GM12873 (cell line): Measurements from ENCODE around the gene RPS6KA5.

Experiments used
- CTCF ChIP-seq: IDR thresholded peaks from 2 replicates; pipeline ENCODE4 v1.5.1; 2012; ENCODE audit warnings: low read depth, mild to moderate bottlenecking, moderate library complexity, low read length, control low read depth; ENCODE audit not compliant: insufficient read depth; ENCODE audit errors: missing control alignments

The RPS6KA5 gene

DNA sequence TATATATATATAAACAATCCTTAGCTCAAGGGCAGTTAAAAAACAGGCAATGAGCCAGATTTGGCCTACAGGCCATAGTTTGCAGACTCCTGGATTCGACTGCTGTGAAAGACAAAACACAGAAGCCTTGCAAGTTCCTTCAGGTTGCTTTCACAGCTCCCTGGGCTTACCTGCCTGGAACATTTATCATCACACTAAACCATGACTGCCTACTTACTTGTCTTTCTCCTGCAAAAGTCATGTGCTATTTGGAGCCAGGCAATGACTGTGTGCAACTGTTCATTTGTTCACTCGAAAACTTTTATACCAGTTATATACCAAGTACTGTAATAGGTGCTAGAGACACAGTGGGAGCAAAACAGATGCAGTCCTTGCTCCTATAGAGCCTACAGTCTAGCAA, 2.2 kb upstream of the RPS6KA5 start:
- no peak for TF ChIP-seq CTCF

- no peak for TF ChIP-seq CTCF
Observed at GRCh38 chr14:91061056-91061887, 831 bp upstream of the RPS6KA5 start.

GRCh38 chr14:91059576-91060350, 678 bp downstream of the RPS6KA5 start:
- TF ChIP-seq CTCF: peak; percentile 29

DNA sequence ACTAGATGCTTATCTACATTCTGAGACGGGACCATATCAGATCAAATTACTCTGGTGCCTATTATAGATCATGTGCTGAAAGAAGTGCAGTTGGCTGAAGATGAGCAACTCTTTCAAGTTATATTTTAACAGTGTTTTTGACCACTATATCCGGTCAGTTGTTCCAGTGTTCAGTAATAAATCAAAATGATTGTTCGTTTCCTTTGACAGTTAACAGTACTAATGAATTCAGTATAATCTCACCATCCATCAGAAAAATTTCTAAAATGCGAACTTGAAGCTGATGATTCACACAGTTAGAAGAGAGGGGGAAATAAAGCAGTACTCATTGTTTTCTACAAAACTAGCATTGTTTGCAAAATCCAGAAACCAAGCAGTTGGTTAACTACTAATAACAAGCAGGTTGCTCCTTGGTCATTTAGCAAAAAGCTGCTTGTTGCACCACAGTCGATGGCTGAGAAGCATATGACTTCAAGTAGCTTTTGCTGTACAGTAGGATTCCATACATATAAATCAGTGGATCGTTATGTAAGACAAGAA, 2.3 kb downstream of the RPS6KA5 start:
- TF ChIP-seq CTCF: no peak

DNA sequence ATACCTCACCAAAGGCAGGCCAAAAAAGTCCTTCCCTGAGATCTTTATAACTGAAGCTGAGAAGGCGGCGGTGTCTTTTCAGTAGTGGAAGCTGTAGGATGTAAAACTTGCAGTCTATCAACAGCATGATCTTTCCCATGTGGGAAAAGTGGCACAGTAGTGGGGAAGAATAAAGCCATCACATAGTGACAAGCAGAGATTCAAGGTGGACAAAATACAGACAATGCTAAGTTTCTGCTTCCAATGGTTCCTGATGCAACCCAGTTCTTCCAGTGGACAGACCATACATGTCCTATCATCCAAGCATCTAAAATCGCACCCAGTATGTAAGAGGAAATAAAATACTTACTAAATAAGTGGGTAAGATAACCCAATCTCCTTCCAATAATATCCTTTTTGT, 4.1 kb downstream of the RPS6KA5 start:
- no peak for TF ChIP-seq CTCF

DNA sequence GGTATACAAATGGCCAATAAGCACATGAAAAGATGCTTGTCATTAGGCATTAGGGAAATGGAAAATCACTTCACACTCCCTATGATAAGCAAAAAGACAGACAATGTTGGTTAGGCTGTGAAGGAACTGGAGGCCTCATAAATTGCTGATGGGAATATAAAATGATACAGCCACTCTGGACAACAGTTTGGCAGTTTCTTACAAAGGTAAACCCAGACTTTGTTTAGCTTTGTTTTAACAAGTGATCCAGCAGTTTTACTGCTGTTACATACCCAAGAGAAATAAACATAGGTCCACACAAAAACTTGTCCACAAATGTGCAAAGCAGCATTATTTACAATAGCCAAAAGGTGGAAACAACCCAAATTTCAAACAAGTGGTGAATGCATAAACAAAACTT, 5.4 kb downstream of the RPS6KA5 start:
- no peak for TF ChIP-seq CTCF

DNA sequence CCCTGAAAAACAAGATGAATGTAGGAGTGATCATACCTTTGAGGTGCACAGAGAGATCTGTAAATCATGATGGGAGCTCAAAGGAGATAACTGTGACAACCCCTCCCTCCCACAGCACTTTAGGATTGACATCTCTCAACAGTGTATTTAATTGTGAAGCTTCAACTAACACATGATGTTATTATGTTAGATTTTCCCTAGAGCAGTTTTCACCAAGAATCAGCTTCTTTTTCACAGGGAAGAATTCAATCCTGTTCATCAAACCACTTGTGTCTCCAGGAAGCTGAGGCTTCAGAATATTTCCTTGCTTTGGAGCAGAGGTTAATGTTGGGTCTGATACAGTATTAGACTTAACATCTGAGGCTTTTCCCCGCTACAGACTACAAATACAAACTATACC, 11.8 kb downstream of the RPS6KA5 start:
- no peak for TF ChIP-seq CTCF
